ENCODE results near the gene NME2. TPM values are rescaled to one million over a fixed set of nuclear protein-coding genes. Genes with fewer than 3 reads are reported as not detected.
"Not testable (repeated sequence)": the region's sequence is repeated elsewhere in the genome, so short reads cannot be mapped to it uniquely, and the experiment has no call there.

Gene NME2
- polyA plus RNA-seq, 1 donor from 2014 or later, result 127 TPM

DNA sequence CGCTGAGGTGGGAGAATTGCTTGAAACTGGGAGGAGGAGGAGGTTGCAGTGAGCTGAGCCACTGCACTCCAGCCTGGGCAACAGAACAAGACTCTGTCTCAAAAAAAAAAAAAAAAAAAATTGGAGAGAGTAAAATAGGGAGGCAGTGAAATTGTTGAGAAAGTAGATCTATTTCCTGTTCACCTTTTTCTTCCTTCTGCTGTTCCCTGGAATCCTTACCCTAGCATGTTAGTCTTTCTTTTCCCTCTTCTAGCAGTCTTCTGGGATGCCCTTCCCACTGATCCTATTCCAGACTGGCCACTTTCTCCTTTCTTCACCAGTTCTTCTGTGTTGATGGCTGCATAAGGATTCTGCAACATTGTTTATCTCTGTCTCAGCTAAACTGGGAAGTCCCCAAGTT is 3.1 kb downstream of the NME2 start:
- Histone ChIP-seq H3K9me3 (ENCODE audit: low read length) (no peaks in the 10 kb centered on the region), H3K27ac (ENCODE audit: low read length) (no peak overlapping the region), H3K27me3 (ENCODE audit: insufficient read depth, low read depth, low read length) (no peaks in the 10 kb centered on the region), H3K4me3 (ENCODE audit: low read length) (no peak overlapping the region), H3K36me3 (ENCODE audit: insufficient read depth, low read length) (no peaks in the 10 kb centered on the region), H3K9me2 (ENCODE audit: insufficient read depth, low read length) (no peaks in the 10 kb centered on the region), H3K9ac (ENCODE audit: low read length) (no peak overlapping the region), H4K20me1 (ENCODE audit: insufficient read depth) (no peaks in the 10 kb centered on the region), H3K79me2 (replicated peaks; ENCODE audit: insufficient read depth, low read length) (no peaks in the 10 kb centered on the region), H3F3A (ENCODE audit: insufficient read depth, low read length, poor library complexity, severe bottlenecking) (no peaks in the 10 kb centered on the region), H3K4me2 (ENCODE audit: low read length) (no peak overlapping the region), H2AFZ (ENCODE audit: low read depth, low read length) (no peak overlapping the region)
- no peak for TF ChIP-seq SMC3 (conservative IDR thresholded peaks at IDR 0.05; ENCODE audit: poor library complexity)

DNA sequence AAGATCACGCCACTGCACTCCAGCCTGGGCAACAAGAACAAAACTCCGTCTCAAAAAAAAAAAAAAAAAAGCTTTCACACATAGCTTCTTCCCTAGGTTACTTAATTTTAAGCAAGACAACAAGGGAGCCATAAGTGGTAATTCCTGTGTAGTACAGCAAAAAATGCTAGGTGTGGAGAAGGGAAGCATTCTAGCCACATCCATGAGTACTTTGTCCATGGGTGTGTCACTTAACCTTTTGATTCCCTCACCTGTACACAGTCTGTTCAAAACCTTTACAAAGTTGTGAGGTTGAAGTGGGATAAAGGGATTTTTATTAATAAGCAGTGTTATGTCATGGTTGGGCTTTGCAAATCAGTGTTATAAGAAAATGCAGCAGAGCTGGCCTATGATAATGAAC is 4.5 kb downstream of the NME2 start:
- Histone ChIP-seq H3K4me2 (ENCODE audit: low read length) (no peak overlapping the region), H3K9ac (ENCODE audit: low read length) (no peak overlapping the region), H3K36me3 (ENCODE audit: insufficient read depth, low read length) (no peaks in the 10 kb centered on the region), H3K27ac (ENCODE audit: low read length) (no peak overlapping the region), H3K27me3 (ENCODE audit: insufficient read depth, low read depth, low read length) (no peaks in the 10 kb centered on the region), H4K20me1 (ENCODE audit: insufficient read depth) (no peaks in the 10 kb centered on the region), H3K9me3 (ENCODE audit: low read length) (no peaks in the 10 kb centered on the region), H3F3A (ENCODE audit: insufficient read depth, low read length, poor library complexity, severe bottlenecking) (no peaks in the 10 kb centered on the region), H2AFZ (ENCODE audit: low read depth, low read length) (no peak overlapping the region), H3K9me2 (ENCODE audit: insufficient read depth, low read length) (no peaks in the 10 kb centered on the region), H3K4me3 (ENCODE audit: low read length) (no peak overlapping the region), H3K79me2 (replicated peaks; ENCODE audit: insufficient read depth, low read length) (no peaks in the 10 kb centered on the region)
- no peak for TF ChIP-seq RAD21 (conservative IDR thresholded peaks at IDR 0.05)
- TF ChIP-seq MXI1 (conservative IDR thresholded peaks at IDR 0.05; ENCODE audit: poor library complexity, severe bottlenecking), result no peak
- TF ChIP-seq EP300 (conservative IDR thresholded peaks at IDR 0.05; ENCODE audit: poor library complexity, severe bottlenecking), result no peak
- no peak for TF ChIP-seq EZH2 (IDR thresholded peaks at IDR 0.05; ENCODE audit: borderline replicate concordance, insufficient read depth, low read length, poor library complexity, severe bottlenecking)
- no peak for TF ChIP-seq TAF1 (IDR thresholded peaks at IDR 0.05; ENCODE audit: low read depth)
- TF ChIP-seq, protein P1, sequence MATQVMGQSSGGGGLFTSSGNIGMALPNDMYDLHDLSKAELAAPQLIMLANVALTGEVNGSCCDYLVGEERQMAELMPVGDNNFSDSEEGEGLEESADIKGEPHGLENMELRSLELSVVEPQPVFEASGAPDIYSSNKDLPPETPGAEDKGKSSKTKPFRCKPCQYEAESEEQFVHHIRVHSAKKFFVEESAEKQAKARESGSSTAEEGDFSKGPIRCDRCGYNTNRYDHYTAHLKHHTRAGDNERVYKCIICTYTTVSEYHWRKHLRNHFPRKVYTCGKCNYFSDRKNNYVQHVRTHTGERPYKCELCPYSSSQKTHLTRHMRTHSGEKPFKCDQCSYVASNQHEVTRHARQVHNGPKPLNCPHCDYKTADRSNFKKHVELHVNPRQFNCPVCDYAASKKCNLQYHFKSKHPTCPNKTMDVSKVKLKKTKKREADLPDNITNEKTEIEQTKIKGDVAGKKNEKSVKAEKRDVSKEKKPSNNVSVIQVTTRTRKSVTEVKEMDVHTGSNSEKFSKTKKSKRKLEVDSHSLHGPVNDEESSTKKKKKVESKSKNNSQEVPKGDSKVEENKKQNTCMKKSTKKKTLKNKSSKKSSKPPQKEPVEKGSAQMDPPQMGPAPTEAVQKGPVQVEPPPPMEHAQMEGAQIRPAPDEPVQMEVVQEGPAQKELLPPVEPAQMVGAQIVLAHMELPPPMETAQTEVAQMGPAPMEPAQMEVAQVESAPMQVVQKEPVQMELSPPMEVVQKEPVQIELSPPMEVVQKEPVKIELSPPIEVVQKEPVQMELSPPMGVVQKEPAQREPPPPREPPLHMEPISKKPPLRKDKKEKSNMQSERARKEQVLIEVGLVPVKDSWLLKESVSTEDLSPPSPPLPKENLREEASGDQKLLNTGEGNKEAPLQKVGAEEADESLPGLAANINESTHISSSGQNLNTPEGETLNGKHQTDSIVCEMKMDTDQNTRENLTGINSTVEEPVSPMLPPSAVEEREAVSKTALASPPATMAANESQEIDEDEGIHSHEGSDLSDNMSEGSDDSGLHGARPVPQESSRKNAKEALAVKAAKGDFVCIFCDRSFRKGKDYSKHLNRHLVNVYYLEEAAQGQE (IDR thresholded peaks at IDR 0.05; ENCODE audit: borderline replicate concordance), result no peak
- TF ChIP-seq, protein P2, sequence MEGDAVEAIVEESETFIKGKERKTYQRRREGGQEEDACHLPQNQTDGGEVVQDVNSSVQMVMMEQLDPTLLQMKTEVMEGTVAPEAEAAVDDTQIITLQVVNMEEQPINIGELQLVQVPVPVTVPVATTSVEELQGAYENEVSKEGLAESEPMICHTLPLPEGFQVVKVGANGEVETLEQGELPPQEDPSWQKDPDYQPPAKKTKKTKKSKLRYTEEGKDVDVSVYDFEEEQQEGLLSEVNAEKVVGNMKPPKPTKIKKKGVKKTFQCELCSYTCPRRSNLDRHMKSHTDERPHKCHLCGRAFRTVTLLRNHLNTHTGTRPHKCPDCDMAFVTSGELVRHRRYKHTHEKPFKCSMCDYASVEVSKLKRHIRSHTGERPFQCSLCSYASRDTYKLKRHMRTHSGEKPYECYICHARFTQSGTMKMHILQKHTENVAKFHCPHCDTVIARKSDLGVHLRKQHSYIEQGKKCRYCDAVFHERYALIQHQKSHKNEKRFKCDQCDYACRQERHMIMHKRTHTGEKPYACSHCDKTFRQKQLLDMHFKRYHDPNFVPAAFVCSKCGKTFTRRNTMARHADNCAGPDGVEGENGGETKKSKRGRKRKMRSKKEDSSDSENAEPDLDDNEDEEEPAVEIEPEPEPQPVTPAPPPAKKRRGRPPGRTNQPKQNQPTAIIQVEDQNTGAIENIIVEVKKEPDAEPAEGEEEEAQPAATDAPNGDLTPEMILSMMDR (IDR thresholded peaks at IDR 0.05; ENCODE audit: poor library complexity, severe bottlenecking), result no peak
- no peak for TF ChIP-seq POLR2AphosphoS5 (IDR thresholded peaks at IDR 0.05)
- TF ChIP-seq SMC3 (conservative IDR thresholded peaks at IDR 0.05; ENCODE audit: poor library complexity), result no peak

DNA sequence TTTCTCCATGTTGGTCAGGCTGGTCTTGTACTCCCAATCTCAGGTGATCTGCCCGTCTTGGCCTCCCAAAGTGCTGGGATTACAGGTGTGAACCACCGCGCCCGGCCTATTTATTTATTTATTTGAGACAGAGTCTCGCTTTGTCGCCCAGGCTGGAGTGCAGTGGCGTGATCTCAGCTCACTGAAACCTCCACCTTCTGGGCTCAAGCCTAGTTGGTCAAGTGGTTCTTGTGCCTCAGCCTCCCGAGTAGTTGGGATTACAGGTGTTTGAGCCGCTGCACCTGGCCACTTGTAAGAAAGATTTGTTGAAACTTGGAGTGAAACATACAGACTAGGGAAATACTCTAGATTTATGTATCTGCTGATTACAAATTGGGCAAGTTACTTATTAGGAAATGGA is 5.8 kb downstream of the NME2 start:
- not testable (repeated sequence) for H3K4me2 ChIP-seq (ENCODE audit: low read length); H3F3A ChIP-seq (ENCODE audit: insufficient read depth, low read length, poor library complexity, severe bottlenecking); H3K27me3 ChIP-seq (ENCODE audit: insufficient read depth, low read depth, low read length); H3K9me3 ChIP-seq (ENCODE audit: low read length); H3K4me3 ChIP-seq (ENCODE audit: low read length); H3K9me2 ChIP-seq (ENCODE audit: insufficient read depth, low read length); H3K36me3 ChIP-seq (ENCODE audit: insufficient read depth, low read length); H4K20me1 ChIP-seq (ENCODE audit: insufficient read depth); H3K79me2 ChIP-seq (replicated peaks; ENCODE audit: insufficient read depth, low read length); H3K27ac ChIP-seq (ENCODE audit: low read length); H2AFZ ChIP-seq (ENCODE audit: low read depth, low read length); H3K9ac ChIP-seq (ENCODE audit: low read length)

Data from neural cell (in vitro differentiated cells).